GM12878 (cell line): ENCODE measurements around the gene KCNK4. TPM values are rescaled to one million over a fixed set of nuclear protein-coding genes. Genes with fewer than 3 reads are reported as not detected.

Experiments
- ATAC-seq: fragments of 200-7000 bp; cut with Tn5 transposase; 3 replicates; pipeline ENCODE4 v1.9.1; 2020; ENCODE audit warnings: mild to moderate bottlenecking, moderate library complexity
- BruUV-seq: library from RNA; stranded (reverse); fragments of 400-500 nt; replicated peaks from 2 replicates; lab custom pipeline; 2021; lab: Mats Ljungman, UMichigan
- CTCF ChIA-PET: fragments of 300-600 bp; sonication (Branson Sonifier 250); formaldehyde crosslinking; extraction: SDS; loops from one replicate; lab custom pipeline; 2021; ENCODE audit warnings: inconsistent platforms; lab: Yijun Ruan, JAX
- POLR2A ChIA-PET: fragments of 350-600 bp; formaldehyde crosslinking; extraction: SDS; loops from one replicate; lab custom pipeline; 2021; ENCODE audit warnings: inconsistent platforms; lab: Charles Lee
- RAD21 ChIA-PET: fragments of 300-600 bp; sonication (Branson Sonifier 250); formaldehyde crosslinking; loops from one replicate; lab custom pipeline; 2023; ENCODE audit warnings: antibody characterized with exemption; ENCODE audit not compliant: unreplicated experiment; lab: Charles Lee
- SMC1A ChIA-PET: fragments of 300-600 bp; sonication (Branson Sonifier 250); formaldehyde crosslinking; loops from one replicate; lab custom pipeline; 2023; ENCODE audit not compliant: unreplicated experiment, uncharacterized antibody; lab: Charles Lee
- DNase-seq: peaks from one replicate; pipeline ENCODE4 v3.0.0-alpha.2; 2011; ENCODE audit warnings: low read depth, low spot score
- FAIRE-seq: peaks from 3 replicates; lab custom pipeline; 2011; peaks lifted over from hg19 to GRCh38; lab: Jason Lieb, UNC
- H2AFZ ChIP-seq: 2 replicates; pipeline ENCODE4 v1.6.0; 2011; ENCODE audit warnings: low read depth, low read length, control low read depth; ENCODE audit not compliant: control insufficient read depth
- H3K27ac ChIP-seq: 2 replicates; pipeline ENCODE4 v1.5.1; 2011; ENCODE audit warnings: control low read depth; ENCODE audit not compliant: control insufficient read depth, insufficient read depth
- H3K27me3 ChIP-seq, 2 experiments: replicated peaks in 1 of 2; 2 replicates each; pipeline versions ENCODE4 v1.6.0 to v1.6.1; 2011; ENCODE audit warnings: low read length in 1 of 2; ENCODE audit not compliant: control insufficient read depth in 2 of 2, insufficient read depth in 2 of 2
- H3K36me3 ChIP-seq, 2 experiments: 2 replicates each; pipeline ENCODE4 v1.5.1; 2011; ENCODE audit warnings: low read length in 1 of 2; ENCODE audit not compliant: control insufficient read depth in 2 of 2, insufficient read depth in 2 of 2
- H3K4me1 ChIP-seq: 2 replicates; pipeline ENCODE4 v1.6.1; 2011; ENCODE audit warnings: mild to moderate bottlenecking, low read length, moderate library complexity, mixed read lengths; ENCODE audit not compliant: control insufficient read depth, insufficient read depth
- H3K4me2 ChIP-seq: 2 replicates; pipeline ENCODE4 v1.6.0; 2011; ENCODE audit warnings: control low read depth; ENCODE audit not compliant: control insufficient read depth, insufficient read depth
- H3K4me3 ChIP-seq: fragments of 200-600 bp; sonication (generic); 2 replicates; pipeline ENCODE4 v1.5.1; 2016
- H3K79me2 ChIP-seq: 2 replicates; pipeline ENCODE4 v1.6.0; 2011; ENCODE audit warnings: low read length; ENCODE audit not compliant: control insufficient read depth, insufficient read depth
- H3K9ac ChIP-seq: 2 replicates; pipeline ENCODE4 v1.8.0; 2011; ENCODE audit warnings: low read length, control low read depth, mixed read lengths; ENCODE audit not compliant: control insufficient read depth, insufficient read depth
- H3K9me3 ChIP-seq: replicated peaks from 3 replicates; pipeline ENCODE4 v1.5.1; 2011; ENCODE audit warnings: mild to moderate bottlenecking, low read length; ENCODE audit not compliant: control insufficient read depth, insufficient read depth
- H4K20me1 ChIP-seq: 2 replicates; pipeline ENCODE4 v1.6.0; 2011; ENCODE audit not compliant: control insufficient read depth, insufficient read depth
- GATAD2B ChIP-seq: fragments of 450-650 bp; conservative IDR thresholded peaks from 2 replicates; pipeline ENCODE4 v1.6.1; 2017; ENCODE audit warnings: low read depth, mild to moderate bottlenecking, moderate library complexity
- JUNB ChIP-seq: IDR thresholded peaks from 2 replicates; pipeline ENCODE4 v1.6.1; 2016; ENCODE audit warnings: antibody characterized with exemption, mild to moderate bottlenecking
- MXI1 ChIP-seq: fragments of 150-350 bp; IDR thresholded peaks from 2 replicates; pipeline ENCODE4 v1.6.1; 2011; ENCODE audit warnings: low read depth, mild to moderate bottlenecking, inconsistent platforms, low read length, improper control_type of control experiment
- NFYA ChIP-seq: IDR thresholded peaks from 2 replicates; pipeline ENCODE4 v1.6.1; 2011; ENCODE audit warnings: low read depth, mild to moderate bottlenecking, low read length, improper control_type of control experiment, borderline replicate concordance
- PAX8 ChIP-seq: fragments of 450-650 bp; IDR thresholded peaks from 2 replicates; pipeline ENCODE4 v1.6.1; 2017; ENCODE audit warnings: mild to moderate bottlenecking, moderate library complexity
- POLR2AphosphoS2 ChIP-seq: IDR thresholded peaks from 2 replicates; pipeline ENCODE4 v1.6.1; 2011; ENCODE audit warnings: low read depth, mild to moderate bottlenecking, low read length, improper control_type of control experiment, moderate library complexity
- RAD21 ChIP-seq: IDR thresholded peaks from 2 replicates; pipeline ENCODE4 v1.6.1; 2011; ENCODE audit warnings: mild to moderate bottlenecking, low read depth, low read length, moderate library complexity; ENCODE audit not compliant: insufficient read depth
- RUNX3 ChIP-seq: IDR thresholded peaks from 2 replicates; pipeline ENCODE4 v1.6.1; 2012; ENCODE audit warnings: low read length, inconsistent platforms
- SMAD5 ChIP-seq: IDR thresholded peaks from 2 replicates; pipeline ENCODE4 v1.6.1; 2016; ENCODE audit warnings: antibody characterized with exemption, low read depth
- SMARCA5 ChIP-seq: fragments of 450-650 bp; IDR thresholded peaks from 2 replicates; pipeline ENCODE4 v1.6.1; 2017; ENCODE audit warnings: mild to moderate bottlenecking
- SMC3 ChIP-seq: IDR thresholded peaks from 2 replicates; pipeline ENCODE4 v1.6.1; 2011; ENCODE audit warnings: low read length, improper control_type of control experiment, borderline replicate concordance
- SPI1 ChIP-seq: IDR thresholded peaks from 2 replicates; pipeline ENCODE4 v1.6.1; 2011; ENCODE audit warnings: low read depth, mild to moderate bottlenecking, low read length, moderate library complexity, borderline replicate concordance; ENCODE audit not compliant: insufficient read depth
- WGBS: methylation state at CpG from one replicate; pipeline ENCODE4 v1.1.6; 2016; ENCODE audit warnings: low lambda C conversion rate; ENCODE audit not compliant: insufficient replicate concordance, insufficient coverage; ENCODE audit errors: missing lambda C conversion rate; 5-methylcytosine and 5-hydroxymethylcytosine counted together
- in situ Hi-C: fragments of 300-500 bp; cut with MboI; formaldehyde crosslinking; loops from 9 replicates; pipeline ENCODE4 v1.14.3; 2018; ENCODE audit warnings: mixed read lengths
- intact Hi-C: fragments of 100-400 bp; cut with micrococcal nuclease; formaldehyde crosslinking; loops from one replicate; pipeline ENCODE4 v1.14.2; 2022; ENCODE audit not compliant: unreplicated experiment
- polyA plus RNA-seq, 11 experiments: library from polyadenylated mRNA; depleted of rRNA in 4 of 11; unstranded in 6 of 11; stranded (reverse) in 5 of 11; fragments of >200 nt; fragmentation: Nextera tagmentation in 4 of 11; fragmentation: Illumina TruSeq in 1 of 11; extraction: Ambion mirVana in 4 of 11; extraction: Trizol in 1 of 11; gene quantifications; 1 replicate in 1 of 11; 2 replicates in 10 of 11; pipeline versions ENCODE4 v1.2.1 to v1.2.3, GENCODE V29; 2011 to 2016; ENCODE audit warnings: inconsistent platforms in 2 of 11, missing spikeins in 2 of 11, low read depth in 1 of 11
- total RNA-seq, 4 experiments: library from RNA; depleted of rRNA in 3 of 4; stranded (reverse); fragments of >200 nt in 3 of 4; fragmentation: Illumina TruSeq in 1 of 4; extraction: Trizol in 1 of 4; gene quantifications; 2 replicates each; pipeline versions ENCODE4 v1.2.1 to v1.2.3, GENCODE V29; 2013 to 2021
- TF ChIP-seq, protein P1 (sequence below): fragments of 450-650 bp; IDR thresholded peaks from 2 replicates; pipeline ENCODE4 v1.6.1; 2017; ENCODE audit warnings: antibody characterized with exemption, mild to moderate bottlenecking, moderate library complexity
- TF ChIP-seq, protein P2 (sequence below): fragments of 450-650 bp; IDR thresholded peaks from 2 replicates; pipeline ENCODE4 v1.6.1; 2016; ENCODE audit warnings: mild to moderate bottlenecking
- TF ChIP-seq, protein P3 (sequence below): fragments of 450-650 bp; IDR thresholded peaks from 2 replicates; pipeline ENCODE4 v1.6.1; 2017; ENCODE audit warnings: borderline replicate concordance

Gene KCNK4
- total and polyA plus RNA-seq, 10 of the 15 experiments (the other 5 are each of a cell fraction or from before 2014, with no cell fraction given): 0.04 TPM; not detected in 9

DNA sequence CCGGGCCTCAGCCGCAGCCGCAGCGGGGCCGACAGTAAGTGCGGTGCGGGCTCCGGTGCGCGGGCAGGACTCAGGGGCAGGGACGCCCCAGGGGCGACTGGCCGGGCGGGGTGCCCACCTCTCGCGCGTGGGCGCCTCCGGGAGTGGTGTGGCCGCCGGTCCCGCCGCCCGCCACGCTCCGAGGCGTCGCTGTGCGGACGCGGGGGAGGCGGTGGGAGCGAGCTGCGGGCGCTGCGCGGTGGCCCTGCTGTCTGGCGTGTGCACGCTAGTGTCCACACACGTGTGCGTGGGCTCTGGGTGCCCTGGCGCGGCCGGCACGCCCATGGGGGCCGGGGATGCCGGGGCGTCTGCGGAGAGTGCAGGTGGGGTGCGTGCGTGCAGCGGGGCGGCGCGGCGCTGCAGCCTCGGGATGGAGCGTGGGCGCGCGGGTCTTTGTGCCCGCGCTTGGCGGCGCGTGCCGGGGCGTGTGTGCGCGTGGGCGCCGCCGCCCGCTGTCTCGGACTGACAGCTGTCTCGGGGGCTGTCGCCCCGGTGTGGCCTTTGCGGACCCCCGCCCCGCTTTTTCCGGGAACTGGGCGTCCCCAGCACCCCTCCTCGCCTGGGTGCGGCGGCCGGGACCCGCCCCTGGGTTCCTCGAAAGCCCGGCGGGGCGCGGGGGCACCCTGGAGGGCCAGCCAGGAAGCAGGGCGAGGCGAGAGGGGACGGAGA is 804 bp downstream of the KCNK4 start (continued):
- no peak for TF ChIP-seq PAX8

DNA sequence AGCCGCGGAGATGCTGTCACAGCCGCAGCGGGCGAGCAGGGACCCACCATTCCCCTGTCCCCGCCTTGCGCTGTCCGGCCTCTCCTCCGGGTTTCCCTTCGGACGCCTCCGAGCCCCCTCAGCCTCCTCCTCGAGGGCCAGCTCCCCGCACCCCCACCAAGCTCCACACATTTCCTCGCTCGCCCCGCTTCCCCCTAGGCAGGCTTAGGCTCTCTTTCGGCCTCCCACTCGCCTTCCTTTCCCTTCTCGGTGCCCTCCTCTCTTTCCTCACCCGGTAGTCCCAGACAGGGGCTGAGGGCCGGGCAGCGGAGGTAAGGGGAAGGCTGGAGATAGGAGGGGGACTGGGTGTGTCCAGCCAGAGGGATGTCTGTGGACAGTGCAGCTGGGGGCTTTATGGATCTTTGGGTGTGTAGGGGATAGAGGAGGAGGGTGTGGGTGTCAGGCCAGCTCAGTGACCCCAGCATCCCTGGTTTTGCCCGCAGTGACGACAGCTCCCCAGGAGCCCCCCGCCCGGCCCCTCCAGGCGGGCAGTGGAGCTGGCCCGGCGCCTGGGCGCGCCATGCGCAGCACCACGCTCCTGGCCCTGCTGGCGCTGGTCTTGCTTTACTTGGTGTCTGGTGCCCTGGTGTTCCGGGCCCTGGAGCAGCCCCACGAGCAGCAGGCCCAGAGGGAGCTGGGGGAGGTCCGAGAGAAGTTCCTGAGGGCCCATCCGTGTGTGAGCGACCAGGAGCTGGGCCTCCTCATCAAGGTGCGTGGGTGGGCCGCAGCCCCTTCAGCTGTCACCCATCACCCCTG is 1.6 kb downstream of the KCNK4 start:
- no peaks in the 10 kb centered on the region for H3K4me1 ChIP-seq
- CTCF ChIA-PET: interaction anchor here (0.8 to 1.9 kb wide), 2 partner anchors 9 to 12 kb away, joined by 3 to 10 read pairs; no protein-coding TSS in a partner anchor
- FAIRE-seq: no peak
- peaks cover 9 to 16% of the 10 kb centered on the region in 2 experiments for H3K27me3 ChIP-seq
- POLR2A ChIA-PET: interaction anchor here (0.9 kb wide), 1 partner anchor 8 kb away, joined by 3 read pairs; the partner anchor contains the start of gene BAD
- H2AFZ ChIP-seq: no peak overlapping the region
- 30% methylated on average over 37 of the region's 42 CpGs for WGBS
- ATAC-seq: no peak; the same call in 1 of the 3 replicates
- H3K9me3 ChIP-seq: no peaks in the 10 kb centered on the region
- H4K20me1 ChIP-seq: no peaks in the 10 kb centered on the region; the same call in 1 of the 2 replicates
- in situ Hi-C loops: no loop called here
- H3K4me2 ChIP-seq: peak overlapping the region; percentile 42; the same call in 1 of the 2 replicates
- no peak overlapping the region for H3K4me3 ChIP-seq
- BruUV-seq: no TSS peak
- no peak overlapping the region for H3K9ac ChIP-seq
- H3K27ac ChIP-seq: no peak overlapping the region
- H3K79me2 ChIP-seq: no peaks in the 10 kb centered on the region
- no peak for DNase-seq
- peaks cover 0 to 2% of the 10 kb centered on the region in 2 experiments; a peak in 2 of 4 replicates for H3K36me3 ChIP-seq
- intact Hi-C loops: no loop called here
- SMC1A ChIA-PET: no interaction called here
- RAD21 ChIA-PET: no interaction called here
- TF ChIP-seq SMARCA5: no peak
- no peak for TF ChIP-seq SPI1
- TF ChIP-seq RAD21: no peak
- no peak for TF ChIP-seq JUNB
- no peak for TF ChIP-seq MXI1
- TF ChIP-seq, protein P1, sequence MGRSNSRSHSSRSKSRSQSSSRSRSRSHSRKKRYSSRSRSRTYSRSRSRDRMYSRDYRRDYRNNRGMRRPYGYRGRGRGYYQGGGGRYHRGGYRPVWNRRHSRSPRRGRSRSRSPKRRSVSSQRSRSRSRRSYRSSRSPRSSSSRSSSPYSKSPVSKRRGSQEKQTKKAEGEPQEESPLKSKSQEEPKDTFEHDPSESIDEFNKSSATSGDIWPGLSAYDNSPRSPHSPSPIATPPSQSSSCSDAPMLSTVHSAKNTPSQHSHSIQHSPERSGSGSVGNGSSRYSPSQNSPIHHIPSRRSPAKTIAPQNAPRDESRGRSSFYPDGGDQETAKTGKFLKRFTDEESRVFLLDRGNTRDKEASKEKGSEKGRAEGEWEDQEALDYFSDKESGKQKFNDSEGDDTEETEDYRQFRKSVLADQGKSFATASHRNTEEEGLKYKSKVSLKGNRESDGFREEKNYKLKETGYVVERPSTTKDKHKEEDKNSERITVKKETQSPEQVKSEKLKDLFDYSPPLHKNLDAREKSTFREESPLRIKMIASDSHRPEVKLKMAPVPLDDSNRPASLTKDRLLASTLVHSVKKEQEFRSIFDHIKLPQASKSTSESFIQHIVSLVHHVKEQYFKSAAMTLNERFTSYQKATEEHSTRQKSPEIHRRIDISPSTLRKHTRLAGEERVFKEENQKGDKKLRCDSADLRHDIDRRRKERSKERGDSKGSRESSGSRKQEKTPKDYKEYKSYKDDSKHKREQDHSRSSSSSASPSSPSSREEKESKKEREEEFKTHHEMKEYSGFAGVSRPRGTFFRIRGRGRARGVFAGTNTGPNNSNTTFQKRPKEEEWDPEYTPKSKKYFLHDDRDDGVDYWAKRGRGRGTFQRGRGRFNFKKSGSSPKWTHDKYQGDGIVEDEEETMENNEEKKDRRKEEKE: no peak
- no peak for TF ChIP-seq GATAD2B
- TF ChIP-seq, protein P2, sequence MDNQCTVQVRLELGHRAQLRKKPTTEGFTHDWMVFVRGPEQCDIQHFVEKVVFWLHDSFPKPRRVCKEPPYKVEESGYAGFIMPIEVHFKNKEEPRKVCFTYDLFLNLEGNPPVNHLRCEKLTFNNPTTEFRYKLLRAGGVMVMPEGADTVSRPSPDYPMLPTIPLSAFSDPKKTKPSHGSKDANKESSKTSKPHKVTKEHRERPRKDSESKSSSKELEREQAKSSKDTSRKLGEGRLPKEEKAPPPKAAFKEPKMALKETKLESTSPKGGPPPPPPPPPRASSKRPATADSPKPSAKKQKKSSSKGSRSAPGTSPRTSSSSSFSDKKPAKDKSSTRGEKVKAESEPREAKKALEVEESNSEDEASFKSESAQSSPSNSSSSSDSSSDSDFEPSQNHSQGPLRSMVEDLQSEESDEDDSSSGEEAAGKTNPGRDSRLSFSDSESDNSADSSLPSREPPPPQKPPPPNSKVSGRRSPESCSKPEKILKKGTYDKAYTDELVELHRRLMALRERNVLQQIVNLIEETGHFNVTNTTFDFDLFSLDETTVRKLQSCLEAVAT: no peak
- no peak for TF ChIP-seq NFYA
- TF ChIP-seq SMC3: no peak
- no peak for TF ChIP-seq POLR2AphosphoS2
- no peak for TF ChIP-seq SMAD5
- TF ChIP-seq, protein P3, sequence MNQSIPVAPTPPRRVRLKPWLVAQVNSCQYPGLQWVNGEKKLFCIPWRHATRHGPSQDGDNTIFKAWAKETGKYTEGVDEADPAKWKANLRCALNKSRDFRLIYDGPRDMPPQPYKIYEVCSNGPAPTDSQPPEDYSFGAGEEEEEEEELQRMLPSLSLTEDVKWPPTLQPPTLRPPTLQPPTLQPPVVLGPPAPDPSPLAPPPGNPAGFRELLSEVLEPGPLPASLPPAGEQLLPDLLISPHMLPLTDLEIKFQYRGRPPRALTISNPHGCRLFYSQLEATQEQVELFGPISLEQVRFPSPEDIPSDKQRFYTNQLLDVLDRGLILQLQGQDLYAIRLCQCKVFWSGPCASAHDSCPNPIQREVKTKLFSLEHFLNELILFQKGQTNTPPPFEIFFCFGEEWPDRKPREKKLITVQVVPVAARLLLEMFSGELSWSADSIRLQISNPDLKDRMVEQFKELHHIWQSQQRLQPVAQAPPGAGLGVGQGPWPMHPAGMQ: no peak
- TF ChIP-seq RUNX3: no peak
